Type B pancreatic cell (in vitro differentiated cells): ENCODE measurements around the gene TGM2. TPM values are rescaled to one million over a fixed set of nuclear protein-coding genes. Genes with fewer than 3 reads are reported as not detected.
A peak's percentile ranks its signal among the peaks of the same experiment; 100 is the strongest.

Experiments used
- DNase-seq: peaks from one replicate; pipeline ENCODE4 v3.0.0; 2021; ENCODE audit warnings: mixed read lengths; ENCODE audit not compliant: unreplicated experiment; ENCODE audit errors: extremely low spot score
- H3K27ac Mint-ChIP-seq: 2 replicates; pipeline ENCODE4 v1.8.0; 2021; ENCODE audit warnings: mild to moderate bottlenecking, mixed read lengths
- H3K27me3 Mint-ChIP-seq: 2 replicates; pipeline ENCODE4 v1.8.0; 2021; ENCODE audit warnings: mixed read lengths
- H3K36me3 Mint-ChIP-seq: 2 replicates; pipeline ENCODE4 v1.8.0; 2021; ENCODE audit warnings: mixed read lengths
- H3K4me1 Mint-ChIP-seq: one replicate; pipeline ENCODE4 v1.8.0; 2021; ENCODE audit warnings: mixed read lengths; ENCODE audit not compliant: unreplicated experiment
- H3K4me3 Mint-ChIP-seq: 2 replicates; pipeline ENCODE4 v1.8.0; 2021; ENCODE audit warnings: mild to moderate bottlenecking, mixed read lengths
- H3K9me3 Mint-ChIP-seq: 2 replicates; pipeline ENCODE4 v1.8.0; 2021; ENCODE audit warnings: mixed read lengths
- CTCF ChIP-seq: fragments of 200-600 bp; sonication (generic); conservative IDR thresholded peaks from 2 replicates; pipeline ENCODE4 v1.5.0; 2021; ENCODE audit warnings: antibody characterized with exemption, mild to moderate bottlenecking
- total RNA-seq: library from RNA; stranded (reverse); gene quantifications from 2 replicates; pipeline ENCODE4 v1.2.1, GENCODE V29; 2021; ENCODE audit warnings: low replicate concordance

TGM2 gene
- total RNA-seq, 1 donor from 2014 or later, result 31.7 TPM

DNA sequence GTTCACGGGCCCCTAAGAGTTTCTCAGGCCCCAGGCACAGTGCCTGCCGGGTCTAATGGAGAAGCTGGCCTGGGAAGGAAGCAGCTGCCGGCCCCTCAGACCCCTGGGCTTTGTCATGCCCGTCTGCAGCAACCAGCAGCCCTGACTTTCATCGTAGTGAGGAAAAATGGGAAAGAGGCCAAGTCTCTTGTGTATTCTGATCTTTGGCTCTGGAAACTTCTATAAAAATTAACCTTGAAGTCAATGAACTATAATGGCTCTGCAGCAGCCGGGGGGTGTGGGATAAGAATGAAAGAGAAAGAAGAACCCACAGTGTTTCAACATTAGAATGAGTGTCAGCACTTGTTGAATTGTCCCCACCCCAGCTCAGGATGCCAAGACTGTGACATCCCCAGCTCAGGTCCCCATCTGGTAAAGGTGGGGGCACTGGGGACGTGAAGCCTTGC is 12.9 kb downstream of the TGM2 start:
- Mint-ChIP-seq H3K4me3 (no peak overlapping the region), H3K36me3 (no peaks in the 10 kb centered on the region), H3K9me3 (no peaks in the 10 kb centered on the region), H3K27me3 (no peaks in the 10 kb centered on the region), H3K27ac (peak overlapping the region; percentile 68), H3K4me1 (peaks cover 33% of the 10 kb centered on the region)
- no peak for TF ChIP-seq CTCF
- no peak for DNase-seq

DNA sequence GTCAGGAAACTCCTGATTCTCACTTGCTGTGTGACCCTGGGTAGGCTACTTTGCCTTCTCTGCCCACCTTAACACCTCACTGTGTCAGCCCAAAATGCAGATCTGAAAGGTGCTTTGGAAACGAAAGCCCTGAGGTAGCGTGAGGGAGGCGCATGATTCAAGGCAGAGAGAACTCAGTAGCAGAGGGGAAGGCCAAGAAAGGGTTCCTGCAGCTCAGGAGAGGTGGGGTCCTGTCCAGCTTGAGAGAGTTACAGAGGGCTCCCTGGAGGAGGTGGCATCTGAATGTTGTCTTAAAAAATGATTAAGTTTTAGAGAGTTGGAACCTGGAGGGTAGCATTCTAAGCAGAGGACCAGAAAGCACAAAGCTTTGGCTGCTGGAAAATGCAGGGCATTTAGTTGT is 13.6 kb downstream of the TGM2 start:
- Mint-ChIP-seq H3K27me3 (no peaks in the 10 kb centered on the region), H3K4me1 (peaks cover 34% of the 10 kb centered on the region), H3K36me3 (no peaks in the 10 kb centered on the region), H3K9me3 (no peaks in the 10 kb centered on the region), H3K27ac (peak overlapping the region; percentile 68), H3K4me3 (no peak overlapping the region)
- DNase-seq, result no peak
- no peak for TF ChIP-seq CTCF

- no peak overlapping the region for H3K4me3 Mint-ChIP-seq
- no peaks in the 10 kb centered on the region for H3K36me3 Mint-ChIP-seq
- H3K4me1 Mint-ChIP-seq, result peaks cover 34% of the 10 kb centered on the region
Measured at GRCh38 chr20:38150335-38151170, 14.5 kb downstream of the TGM2 start.

DNA sequence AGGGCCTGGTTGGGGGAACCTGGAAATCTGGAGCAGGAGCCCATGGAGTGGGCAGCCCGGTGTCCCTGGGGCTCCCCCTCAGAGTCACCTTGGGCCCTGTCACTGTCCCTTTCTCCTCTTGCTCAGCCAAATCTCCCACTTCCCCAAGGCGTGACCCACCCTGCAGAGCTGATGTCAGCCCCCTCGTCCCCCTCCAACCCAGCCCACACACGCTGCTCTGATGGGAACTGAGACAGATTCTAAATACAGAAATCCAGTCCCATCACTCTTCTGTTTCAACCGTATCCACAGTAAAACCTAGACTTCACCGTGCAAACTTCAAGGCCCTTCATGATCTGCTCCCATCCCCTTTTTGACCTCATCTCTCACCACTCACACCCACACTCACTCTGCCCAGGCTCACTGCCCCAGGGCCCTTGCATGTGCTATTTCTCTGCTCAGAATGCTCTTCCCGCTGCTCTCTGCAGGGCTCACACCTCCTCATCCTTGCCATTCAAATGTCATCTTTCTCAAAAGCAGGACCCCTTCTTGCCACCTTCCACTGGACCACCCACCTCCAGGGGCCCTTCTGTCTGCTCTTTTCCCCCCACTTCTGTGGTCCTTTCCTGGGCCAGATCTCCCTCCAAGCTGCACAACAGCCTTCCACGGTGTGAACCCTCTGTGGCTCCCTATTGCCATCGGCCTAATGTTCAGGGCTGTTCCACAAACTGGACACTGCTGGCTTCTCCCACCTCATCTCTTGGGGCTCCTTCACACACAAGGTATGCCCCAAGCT is 16.6 kb downstream of the TGM2 start:
- Mint-ChIP-seq H3K27me3 (no peaks in the 10 kb centered on the region), H3K36me3 (no peaks in the 10 kb centered on the region), H3K27ac (peak overlapping the region; percentile 30), H3K4me3 (no peak overlapping the region), H3K4me1 (peaks cover 31% of the 10 kb centered on the region), H3K9me3 (no peaks in the 10 kb centered on the region)
- DNase-seq, result no peak
- no peak for TF ChIP-seq CTCF

More at GRCh38 chr20:38150335-38151170, 14.5 kb downstream of the TGM2 start:
- no peak for DNase-seq
- Mint-ChIP-seq H3K27ac (peak overlapping the region; percentile 16), H3K9me3 (no peaks in the 10 kb centered on the region), H3K27me3 (no peaks in the 10 kb centered on the region)
- TF ChIP-seq CTCF, result no peak

- no peak for TF ChIP-seq CTCF
- Mint-ChIP-seq H3K27me3 (no peaks in the 10 kb centered on the region), H3K4me3 (no peak overlapping the region), H3K27ac (no peak overlapping the region), H3K36me3 (no peaks in the 10 kb centered on the region), H3K9me3 (no peaks in the 10 kb centered on the region), H3K4me1 (peaks cover 36% of the 10 kb centered on the region)
- no peak for DNase-seq
Measured at GRCh38 chr20:38147751-38148150, 17.3 kb downstream of the TGM2 start.
